DMS153 treated with DMSO at 0.1 percent for 48 hours (cell line): ENCODE data around the gene GMDS.

ENCODE experiments used
- DNase-seq: peaks from one replicate; lab custom pipeline; 2025; ENCODE audit not compliant: unreplicated experiment; lab: John Stamatoyannopoulos, UW

GMDS gene

DNA sequence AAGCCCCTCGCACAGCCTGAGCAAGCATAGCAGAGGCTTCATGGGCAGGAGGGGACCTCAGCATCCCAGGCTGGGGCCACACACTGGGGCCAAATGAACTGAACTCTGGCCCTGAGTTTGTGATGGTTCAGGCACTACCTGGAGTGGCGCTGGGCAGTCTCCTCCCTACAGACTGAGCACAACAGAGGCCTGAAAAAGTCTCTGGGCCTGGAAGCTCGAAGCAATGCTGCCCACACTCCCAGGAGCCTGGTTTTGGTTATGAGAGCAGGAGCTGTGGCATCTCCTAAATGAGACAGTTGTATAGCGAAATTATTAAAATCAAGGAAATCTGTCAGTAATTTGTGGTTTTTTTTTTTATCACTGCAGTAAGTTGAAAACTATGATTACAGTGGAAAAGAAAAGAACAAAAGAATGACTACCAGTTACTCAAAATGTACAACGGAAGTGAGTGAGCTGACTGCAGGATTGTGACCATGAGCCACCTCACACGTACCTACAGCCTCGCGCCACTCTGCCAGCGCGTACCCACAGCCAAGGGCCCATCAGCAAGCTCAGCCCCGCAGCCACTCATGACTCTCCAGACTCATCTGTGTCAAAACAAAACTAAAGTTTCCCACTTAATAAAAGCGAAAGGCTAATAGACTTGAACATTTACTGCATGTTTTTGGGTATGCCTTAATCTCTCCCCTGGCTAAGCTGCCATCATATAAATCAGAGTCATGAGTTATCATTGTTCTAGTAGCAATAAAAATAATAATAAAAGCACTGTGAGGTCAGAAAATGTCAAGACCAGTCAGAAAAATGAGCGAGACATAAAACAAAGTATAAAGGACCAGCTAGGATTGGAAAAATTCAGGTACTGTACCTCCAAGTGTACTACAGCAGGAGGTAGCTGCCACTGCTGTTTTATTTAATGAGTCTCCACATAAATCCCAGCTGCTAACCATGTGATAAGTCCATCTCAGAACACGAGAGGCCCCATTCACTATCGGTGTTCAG, 458.7 kb downstream of the GMDS start:
- no peak for DNase-seq

- DNase-seq, result no peak
Observed at GRCh38 chr6:1784422-1784884, 461.0 kb downstream of the GMDS start.

DNA sequence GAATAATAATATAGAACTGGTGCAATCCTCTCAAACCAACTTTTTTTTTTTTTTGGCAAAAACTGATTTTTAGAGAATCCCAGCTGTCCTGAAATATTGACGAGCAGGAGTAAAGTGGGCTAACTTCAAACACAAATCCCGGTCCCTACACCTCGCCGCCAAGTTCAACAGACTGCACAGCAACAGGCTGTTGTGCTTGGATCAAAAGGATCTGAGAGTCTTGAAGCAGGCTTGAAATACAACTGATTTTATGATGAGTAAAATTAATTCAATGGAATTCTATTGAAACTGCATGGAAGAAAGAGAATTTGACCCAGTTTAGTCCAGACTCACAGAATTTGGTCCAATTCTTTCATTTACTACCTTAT, 463.6 kb downstream of the GMDS start:
- DNase-seq, result no peak

GRCh38 chr6:1781152-1781816, 464.1 kb downstream of the GMDS start:
- no peak for DNase-seq

- no peak for DNase-seq
Observed at GRCh38 chr6:1780251-1780867, 465.0 kb downstream of the GMDS start.

DNA sequence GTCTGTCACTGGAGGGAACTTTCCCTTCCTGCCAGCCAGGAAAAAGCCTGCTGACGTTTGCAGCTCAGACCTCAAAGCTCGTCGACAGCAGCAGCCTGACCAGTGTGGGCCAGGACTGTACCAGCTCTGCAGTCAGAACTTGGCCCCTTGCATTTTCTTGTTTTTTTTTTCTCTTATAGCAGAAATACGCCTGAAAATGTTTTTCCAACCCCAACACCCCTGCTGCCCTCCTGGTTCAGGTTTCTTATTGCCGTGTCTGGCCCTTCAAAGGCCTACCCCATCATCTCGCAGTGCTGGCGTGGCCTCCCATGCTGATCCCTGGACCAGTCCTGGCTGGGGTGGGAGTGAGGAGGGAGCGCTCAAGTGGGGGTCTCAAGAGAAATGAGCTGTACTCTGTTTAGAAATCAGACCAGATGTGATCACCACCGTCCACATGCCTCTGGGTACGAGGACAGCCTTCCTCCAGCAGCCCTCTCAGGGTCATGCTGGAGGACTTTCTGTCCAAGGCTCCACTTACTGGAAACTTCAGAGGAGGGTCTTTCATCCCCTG, 466.6 kb downstream of the GMDS start:
- DNase-seq, result no peak

DNA sequence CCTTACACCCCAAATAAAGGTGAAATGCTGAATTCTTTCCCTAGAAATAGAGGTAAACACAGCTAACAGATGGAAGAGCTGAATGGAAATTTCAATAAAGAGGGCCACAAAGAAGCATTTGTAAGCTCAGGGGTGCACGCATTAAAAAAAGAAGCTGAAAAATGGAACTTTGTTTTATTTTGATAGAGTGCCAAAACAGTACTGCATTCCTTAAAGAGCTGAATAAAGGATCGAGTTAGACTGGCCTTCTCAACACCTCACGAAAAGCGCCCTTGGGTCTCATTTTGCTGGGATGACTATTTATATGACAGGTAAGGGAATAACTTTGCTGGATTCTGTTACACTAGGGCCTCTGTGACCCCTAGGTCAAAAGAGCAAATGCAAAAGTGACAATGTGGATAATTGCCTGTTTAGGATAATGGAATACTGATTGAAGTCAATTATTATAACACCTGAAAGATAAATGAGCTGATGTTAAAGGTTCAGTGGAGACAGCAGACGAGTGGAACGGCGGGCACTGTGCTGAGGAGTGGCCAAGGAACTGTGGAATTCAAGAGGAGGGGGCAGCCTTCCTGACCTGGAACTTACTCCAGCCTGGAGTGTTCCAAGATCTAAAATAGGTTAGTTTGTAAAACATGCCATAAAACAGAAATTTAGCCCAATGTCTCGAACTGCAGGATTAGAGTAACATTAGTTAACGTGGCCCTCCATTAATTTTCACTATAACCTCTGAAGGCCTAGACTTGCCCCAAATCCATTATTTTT, 467.3 kb downstream of the GMDS start:
- no peak for DNase-seq

GRCh38 chr6:1775441-1775840, 470.0 kb downstream of the GMDS start:
- DNase-seq, result no peak

GRCh38 chr6:1774226-1774915, 471.0 kb downstream of the GMDS start:
- DNase-seq, result no peak

DNA sequence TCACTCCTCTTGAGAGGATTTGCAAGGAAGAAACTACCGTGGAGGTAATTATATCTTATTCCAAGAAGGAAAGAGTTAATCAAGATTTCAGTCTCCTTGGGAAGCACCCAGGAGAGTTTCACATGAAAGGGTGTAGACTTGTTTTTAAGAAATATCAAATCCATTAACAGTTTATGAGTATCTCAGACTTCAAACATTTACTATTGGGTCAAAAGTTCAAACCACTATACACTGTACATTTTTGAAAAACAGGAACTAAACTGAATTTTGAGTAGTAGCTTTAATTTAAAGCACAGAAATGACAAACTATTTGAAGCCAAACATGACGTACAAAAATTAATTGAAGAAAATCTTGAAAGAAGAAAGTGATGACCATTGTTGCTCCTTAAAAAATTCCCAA, 471.7 kb downstream of the GMDS start:
- DNase-seq, result no peak

DNA sequence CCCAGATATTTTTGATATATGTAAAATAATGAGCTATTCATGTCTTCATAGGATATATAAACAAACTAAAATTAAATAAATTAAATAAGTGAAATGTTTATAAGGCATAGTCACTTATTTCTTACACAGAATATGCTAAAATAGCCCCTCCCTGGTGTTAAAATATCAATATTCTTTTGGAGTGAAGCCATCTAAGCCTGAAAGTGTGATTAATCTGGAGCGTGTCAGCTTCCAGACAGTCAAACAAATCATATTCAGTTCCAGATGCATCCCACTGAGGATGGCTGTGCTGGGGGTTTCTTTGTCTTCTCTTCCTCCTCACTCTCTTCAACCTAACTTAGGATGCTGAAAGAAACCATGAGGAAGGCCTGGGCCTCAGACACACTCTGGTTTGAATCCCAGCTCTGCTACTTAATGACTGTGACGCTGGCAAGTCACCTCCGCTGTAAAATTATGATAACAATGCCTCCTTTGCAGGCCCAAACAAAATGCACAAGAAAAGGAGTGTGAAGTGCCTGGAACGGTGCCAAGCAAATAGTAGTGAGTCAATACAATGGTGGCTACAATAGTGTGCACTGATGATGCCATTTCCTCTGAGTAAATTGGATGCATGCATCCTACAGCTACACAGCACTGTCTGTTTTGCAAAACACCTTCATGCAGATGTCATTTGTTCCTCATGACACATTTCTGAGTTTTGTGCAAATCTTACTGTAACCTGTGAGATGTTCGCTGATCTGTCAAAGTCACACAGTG, 474.3 kb downstream of the GMDS start:
- DNase-seq, result peak; percentile 74

DNA sequence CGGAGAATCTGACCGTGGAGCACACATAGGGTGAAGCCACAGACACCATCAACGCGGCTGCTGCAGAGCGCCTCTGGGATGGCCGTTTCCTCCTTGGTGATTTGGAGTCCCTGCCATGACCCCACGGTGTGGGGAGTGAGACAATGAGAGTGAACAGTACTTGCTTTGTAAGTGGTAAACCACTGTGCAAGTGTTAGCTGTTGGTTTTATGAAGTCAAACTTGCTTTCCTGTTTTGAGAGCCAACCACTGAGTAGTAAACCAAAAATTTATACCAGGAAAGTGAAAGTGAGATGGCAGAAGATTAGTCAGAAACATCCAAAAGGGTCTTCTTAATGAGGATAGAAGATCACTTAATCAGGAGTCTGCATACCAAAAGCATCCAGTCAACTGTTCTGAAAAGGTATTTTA, 475.0 kb downstream of the GMDS start:
- DNase-seq, result no peak

DNA sequence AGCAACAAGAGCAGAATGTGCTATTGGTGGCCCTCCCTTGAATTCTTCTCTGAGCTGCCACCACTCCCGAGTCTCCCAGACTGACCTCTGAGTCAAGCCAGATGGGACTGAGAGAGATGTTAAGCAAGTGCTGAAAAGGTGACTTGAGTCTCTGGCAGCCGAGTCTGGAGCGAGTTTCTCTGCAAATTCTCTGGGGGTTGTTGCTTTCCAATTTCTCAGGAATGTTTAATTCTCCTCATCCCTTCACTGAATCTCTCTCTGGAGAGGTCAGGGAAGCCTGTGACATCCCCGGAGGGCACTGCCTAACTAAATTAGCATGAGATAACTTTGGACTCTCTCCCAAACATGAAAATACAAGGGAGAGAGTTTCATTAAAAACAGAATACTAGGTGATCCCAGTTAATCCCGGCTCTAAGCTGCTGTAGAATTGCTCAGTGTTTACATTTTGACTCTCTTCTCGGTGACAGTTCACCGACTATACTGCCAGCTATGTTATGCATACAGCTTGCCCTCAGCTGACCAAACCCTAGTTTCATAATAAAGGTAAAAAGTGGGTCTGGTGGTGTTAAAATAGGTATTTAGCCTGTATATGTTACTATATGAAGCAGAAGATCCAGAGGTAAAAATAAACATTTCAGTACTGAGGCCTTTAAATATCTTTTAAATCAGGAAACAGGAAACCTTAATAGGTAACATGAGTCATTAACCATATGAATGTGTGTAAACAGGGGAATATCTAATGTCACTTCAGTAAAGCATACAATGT, 477.7 kb downstream of the GMDS start:
- no peak for DNase-seq

DNA sequence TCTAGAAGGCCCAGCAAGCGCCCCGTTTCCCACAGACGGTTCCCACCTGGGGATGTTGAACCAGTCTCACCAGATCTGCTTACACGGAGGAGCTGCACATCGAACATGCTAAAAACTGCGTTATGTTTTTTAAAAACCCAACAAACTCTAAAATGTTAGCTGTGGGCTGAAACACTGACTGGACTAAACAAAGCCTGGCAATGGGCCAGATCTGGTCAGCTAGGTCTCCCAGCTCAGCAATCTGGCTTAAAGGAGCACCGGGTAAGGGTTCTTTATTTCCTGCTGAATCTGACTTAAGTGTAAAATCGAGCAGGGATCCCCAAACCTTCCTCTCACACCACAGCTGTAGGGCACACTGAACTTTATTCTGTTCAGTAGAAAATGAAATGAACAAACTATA, 478.8 kb downstream of the GMDS start:
- DNase-seq, result no peak

- no peak for DNase-seq
Observed at GRCh38 chr6:1765160-1765903, 480.1 kb downstream of the GMDS start.

GRCh38 chr6:1764397-1764987, 480.9 kb downstream of the GMDS start:
- DNase-seq, result no peak

GRCh38 chr6:1763404-1763803, 482.0 kb downstream of the GMDS start:
- DNase-seq, result no peak

GRCh38 chr6:1762203-1762602, 483.2 kb downstream of the GMDS start:
- DNase-seq, result no peak
